Neural progenitor cell (in vitro differentiated cells): Measurements from ENCODE around the gene ATG16L2.

Experiments
- CTCF ChIP-seq: fragments of 200-600 bp; sonication (generic); IDR thresholded peaks from 2 replicates; pipeline ENCODE4 v1.5.1; 2017; ENCODE audit warnings: antibody characterized with exemption, mild to moderate bottlenecking
- EZH2 ChIP-seq: fragments of 200-600 bp; sonication (generic); IDR thresholded peaks from 2 replicates; pipeline ENCODE4 v1.6.1; 2017; ENCODE audit warnings: antibody characterized with exemption, mild to moderate bottlenecking, moderate library complexity

GRCh38 chr11:72771507-72771906 lies 42.7 kb upstream of the ATG16L2 start:
- TF ChIP-seq CTCF, result no peak
- no peak for TF ChIP-seq EZH2
